HCT116 (cell line): ENCODE data around the gene SDCBP2. TPM values are rescaled to one million over a fixed set of nuclear protein-coding genes. Genes with fewer than 3 reads are reported as not detected.
A peak's percentile ranks its signal among the peaks of the same experiment; 100 is the strongest.

Experiments
- ATAC-seq: fragments of 200-7000 bp; cut with Tn5 transposase; 2 replicates; pipeline ENCODE4 v1.9.1; 2020; ENCODE audit warnings: mild to moderate bottlenecking, moderate library complexity
- BruUV-seq: library from RNA; stranded (reverse); fragments of 400-500 nt; replicated peaks from 2 replicates; lab custom pipeline; 2021; lab: Mats Ljungman, UMichigan
- CTCF ChIA-PET: fragments of 300-600 bp; sonication (Branson Sonifier 250); formaldehyde crosslinking; loops from one replicate; lab custom pipeline; 2021; ENCODE audit warnings: antibody characterized with exemption; lab: Charles Lee
- POLR2A ChIA-PET: fragments of 300-600, 350-600 bp; sonication (Branson Sonifier 250); formaldehyde crosslinking; loops from one replicate; lab custom pipeline; 2021; ENCODE audit warnings: antibody characterized with exemption; lab: Charles Lee
- RAD21 ChIA-PET, 2 experiments: fragments of 300-600 bp; sonication (Branson Sonifier 250); formaldehyde crosslinking; loops; one replicate each; lab custom pipeline; 2023; ENCODE audit warnings: low total read pairs in 2 of 2; ENCODE audit not compliant: uncharacterized antibody in 2 of 2, unreplicated experiment in 2 of 2, low non-redundant PET in 1 of 2; lab: Charles Lee
- DNase-seq: peaks from one replicate; pipeline ENCODE4 v3.0.0-alpha.2; 2010; ENCODE audit warnings: low read depth, low spot score
- H2AFZ ChIP-seq: fragments of 200-600 bp; shearing (Covaris generic), sonication (generic); 2 replicates; pipeline ENCODE4 v1.6.1; 2017; ENCODE audit warnings: low read depth, mixed run types, mixed read lengths, antibody characterized with exemption, low read length; ENCODE audit not compliant: poor library complexity, severe bottlenecking
- H3K27ac ChIP-seq: 2 replicates; pipeline ENCODE4 v1.5.1; 2012; ENCODE audit warnings: low read depth, low read length
- H3K27me3 ChIP-seq: fragments of 200-600 bp; sonication (generic); 2 replicates; pipeline ENCODE4 v1.6.1; 2016; ENCODE audit warnings: mixed run types, low read length, mixed read lengths; ENCODE audit not compliant: insufficient read depth
- H3K36me3 ChIP-seq, 2 experiments: fragments of 200-500 bp in 1 of 2; fragments of 200-600 bp in 1 of 2; sonication (Bioruptor generic) in 1 of 2; sonication (generic) in 1 of 2; 2 replicates each; pipeline versions ENCODE4 v1.5.1 to v1.6.1; 2014 to 2016; ENCODE audit warnings: low read length in 2 of 2, inconsistent platforms in 1 of 2, mixed read lengths in 1 of 2, mixed run types in 1 of 2; ENCODE audit not compliant: insufficient read depth in 2 of 2, control insufficient read depth in 1 of 2
- H3K4me1 ChIP-seq, 2 experiments: fragments of 200-600 bp in 1 of 2; sonication (generic) in 1 of 2; 2 replicates each; pipeline versions ENCODE4 v1.5.1 to v1.6.1; 2012 to 2017; ENCODE audit warnings: low read length in 2 of 2, inconsistent platforms in 1 of 2, mild to moderate bottlenecking in 1 of 2, mixed read lengths in 1 of 2, mixed run types in 1 of 2, moderate library complexity in 1 of 2; ENCODE audit not compliant: insufficient read depth in 2 of 2, control insufficient read depth in 1 of 2
- H3K4me2 ChIP-seq: fragments of 200-600 bp; sonication (generic); 2 replicates; pipeline ENCODE4 v1.6.1; 2017; ENCODE audit warnings: mixed run types, low read length, mixed read lengths
- H3K4me3 ChIP-seq, 2 experiments: fragments of 200-600 bp in 1 of 2; sonication (generic) in 1 of 2; replicated peaks in 1 of 2; 2 replicates each; pipeline ENCODE4 v1.5.1; 2011 to 2016; ENCODE audit warnings: low read length in 2 of 2, control low read depth in 1 of 2, low read depth in 1 of 2, mild to moderate bottlenecking in 1 of 2, mixed read lengths in 1 of 2, mixed run types in 1 of 2
- H3K79me2 ChIP-seq: fragments of 200-600 bp; sonication (generic); 2 replicates; pipeline ENCODE4 v1.6.1; 2017; ENCODE audit warnings: mild to moderate bottlenecking, mixed run types, low read length, moderate library complexity, mixed read lengths; ENCODE audit not compliant: insufficient read depth
- H3K9ac ChIP-seq: fragments of 200-600 bp; sonication (generic); 2 replicates; pipeline ENCODE4 v1.6.1; 2016; ENCODE audit warnings: low read length, mixed read lengths
- H3K9me2 ChIP-seq: fragments of 200-600 bp; sonication (generic), shearing (Covaris generic); 2 replicates; pipeline ENCODE4 v1.6.1; 2017; ENCODE audit warnings: mixed run types, mild to moderate bottlenecking, moderate library complexity; ENCODE audit not compliant: insufficient read depth
- H3K9me3 ChIP-seq, 2 experiments: fragments of 200-500 bp in 1 of 2; fragments of 200-600 bp in 1 of 2; sonication (Bioruptor generic) in 1 of 2; sonication (generic) in 1 of 2; 2 replicates each; pipeline ENCODE4 v1.6.1; 2014 to 2017; ENCODE audit warnings: low read length in 2 of 2, mixed read lengths in 2 of 2, inconsistent platforms in 1 of 2, low read depth in 1 of 2, mild to moderate bottlenecking in 1 of 2, mixed run types in 1 of 2, moderate library complexity in 1 of 2; ENCODE audit not compliant: control insufficient read depth in 1 of 2, insufficient read depth in 1 of 2
- H4K20me1 ChIP-seq: fragments of 200-600 bp; sonication (generic), shearing (Covaris generic); 2 replicates; pipeline ENCODE4 v1.6.1; 2017; ENCODE audit warnings: mixed run types, mild to moderate bottlenecking, moderate library complexity; ENCODE audit not compliant: insufficient read depth
- CEBPB ChIP-seq: IDR thresholded peaks from 2 replicates; pipeline ENCODE4 v1.6.1; 2012; ENCODE audit warnings: low read depth
- EGR1 ChIP-seq: IDR thresholded peaks from 2 replicates; pipeline ENCODE4 v1.6.1; 2012; ENCODE audit warnings: low read depth
- EZH2 ChIP-seq: fragments of 200-600 bp; sonication (generic); IDR thresholded peaks from 2 replicates; pipeline ENCODE4 v1.6.1; 2017; ENCODE audit warnings: antibody characterized with exemption, mixed run types
- EZH2phosphoT487 ChIP-seq: fragments of 200-600 bp; IDR thresholded peaks from 2 replicates; pipeline ENCODE4 v1.6.1; 2018; ENCODE audit warnings: antibody characterized with exemption, borderline replicate concordance
- FOSL1 ChIP-seq: IDR thresholded peaks from 2 replicates; pipeline ENCODE4 v1.6.1; 2012; ENCODE audit warnings: low read depth
- JUND ChIP-seq: IDR thresholded peaks from 2 replicates; pipeline ENCODE4 v1.6.1; 2012
- MAX ChIP-seq: IDR thresholded peaks from 2 replicates; pipeline ENCODE4 v1.6.1; 2012
- POLR2A ChIP-seq: IDR thresholded peaks from 2 replicates; pipeline ENCODE4 v1.7.0; 2011; ENCODE audit warnings: borderline replicate concordance; ENCODE audit not compliant: insufficient read depth, insufficient read length; ENCODE audit errors: extremely low read depth
- POLR2AphosphoS5 ChIP-seq: IDR thresholded peaks from 2 replicates; pipeline ENCODE4 v1.6.1; 2011; ENCODE audit warnings: mild to moderate bottlenecking, low read depth, low read length, moderate library complexity
- SIN3A ChIP-seq: IDR thresholded peaks from 2 replicates; pipeline ENCODE4 v1.6.1; 2012; ENCODE audit warnings: low read depth
- SRF ChIP-seq: IDR thresholded peaks from 2 replicates; pipeline ENCODE4 v1.6.1; 2012; ENCODE audit warnings: low read depth
- TCF7L2 ChIP-seq: IDR thresholded peaks from 2 replicates; pipeline ENCODE4 v1.7.0; 2011; ENCODE audit warnings: borderline replicate concordance, inconsistent platforms; ENCODE audit not compliant: insufficient read depth, insufficient read length; ENCODE audit errors: extremely low read depth
- ZFX ChIP-seq: fragments of 450-650 bp; IDR thresholded peaks from 2 replicates; pipeline ENCODE4 v1.6.1; 2017
- ZNF274 ChIP-seq: fragments of 200-500 bp; sonication (Bioruptor generic); IDR thresholded peaks from 2 replicates; pipeline ENCODE4 v1.6.1; 2014; ENCODE audit warnings: mild to moderate bottlenecking, low read depth, low read length, inconsistent platforms
- intact Hi-C: fragments of 100-400 bp; cut with micrococcal nuclease; formaldehyde crosslinking; loops from 2 replicates; pipeline ENCODE4 v1.10.0; 2022
- total RNA-seq: library from RNA; stranded (reverse); gene quantifications from one replicate; pipeline ENCODE4 v1.2.1, GENCODE V29; 2021; ENCODE audit not compliant: unreplicated experiment
- TF ChIP-seq, protein P1 (sequence below): IDR thresholded peaks from 2 replicates; pipeline ENCODE4 v1.6.1; 2012
- TF ChIP-seq, protein P2 (sequence below): IDR thresholded peaks from 2 replicates; pipeline ENCODE4 v1.6.1; 2011; ENCODE audit warnings: mild to moderate bottlenecking, low read length, moderate library complexity; ENCODE audit not compliant: insufficient replicate concordance; ENCODE audit errors: extremely low read depth

SDCBP2 gene
- total RNA-seq, 1 experiment from 2014 or later = 3.4 TPM

DNA sequence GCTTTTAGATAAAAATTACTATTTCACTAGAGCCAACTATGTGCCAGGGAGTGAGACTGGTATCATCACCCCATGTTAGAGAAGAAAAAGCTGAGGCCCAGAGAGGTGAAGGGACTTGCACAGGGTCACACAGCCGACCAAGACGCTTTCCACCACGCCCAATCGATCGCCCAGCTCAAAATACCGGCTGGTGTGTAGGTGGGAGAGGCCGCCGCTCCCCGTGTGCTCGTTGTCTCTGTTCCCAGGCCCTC lies 63.1 kb downstream of the SDCBP2 start:
- no TSS peak for BruUV-seq
- no peak for DNase-seq
- ChIA-PET POLR2A (interaction anchor here (0.6 to 1.4 kb wide), 4 partner anchors 9 to 46 kb away, joined by 3 to 5 read pairs (median 3); no protein-coding TSS in a partner anchor), RAD21 (interaction anchor here in 1 of 2 experiments (0.6 kb wide), 1 partner anchor 24 kb away, joined by 3 read pairs; no protein-coding TSS in a partner anchor), CTCF (no interaction called here)
- H3K36me3 ChIP-seq = no peaks in the 10 kb centered on the region
- H3K4me1 ChIP-seq = peaks cover 6 to 21% of the 10 kb centered on the region in 2 experiments; a peak in 3 of 4 replicates
- no peaks in the 10 kb centered on the region; the same call in 1 of the 2 replicates for H3K9me2 ChIP-seq
- H3K4me3 ChIP-seq = peak overlapping the region; percentile 57 to 70
- no peak for ATAC-seq
- no peaks in the 10 kb centered on the region for H3K27me3 ChIP-seq
- peak overlapping the region; percentile 31; the same call in 1 of the 2 replicates for H3K27ac ChIP-seq
- H3K9me3 ChIP-seq = no peaks in the 10 kb centered on the region
- H4K20me1 ChIP-seq = no peaks in the 10 kb centered on the region
- peak overlapping the region; percentile 39 for H3K9ac ChIP-seq
- H3K79me2 ChIP-seq = no peaks in the 10 kb centered on the region
- TF ChIP-seq POLR2AphosphoS5 (0 out of 2 replicates have a peak, but pooled peaks have one; percentile 26), EGR1 (no peak), MAX (peak; percentile 70)
- TF ChIP-seq, all 23 proteins: peak for 2
- intact Hi-C loops = no loop called here
- peak overlapping the region; percentile 44 for H2AFZ ChIP-seq
- peak overlapping the region; percentile 75 for H3K4me2 ChIP-seq

DNA sequence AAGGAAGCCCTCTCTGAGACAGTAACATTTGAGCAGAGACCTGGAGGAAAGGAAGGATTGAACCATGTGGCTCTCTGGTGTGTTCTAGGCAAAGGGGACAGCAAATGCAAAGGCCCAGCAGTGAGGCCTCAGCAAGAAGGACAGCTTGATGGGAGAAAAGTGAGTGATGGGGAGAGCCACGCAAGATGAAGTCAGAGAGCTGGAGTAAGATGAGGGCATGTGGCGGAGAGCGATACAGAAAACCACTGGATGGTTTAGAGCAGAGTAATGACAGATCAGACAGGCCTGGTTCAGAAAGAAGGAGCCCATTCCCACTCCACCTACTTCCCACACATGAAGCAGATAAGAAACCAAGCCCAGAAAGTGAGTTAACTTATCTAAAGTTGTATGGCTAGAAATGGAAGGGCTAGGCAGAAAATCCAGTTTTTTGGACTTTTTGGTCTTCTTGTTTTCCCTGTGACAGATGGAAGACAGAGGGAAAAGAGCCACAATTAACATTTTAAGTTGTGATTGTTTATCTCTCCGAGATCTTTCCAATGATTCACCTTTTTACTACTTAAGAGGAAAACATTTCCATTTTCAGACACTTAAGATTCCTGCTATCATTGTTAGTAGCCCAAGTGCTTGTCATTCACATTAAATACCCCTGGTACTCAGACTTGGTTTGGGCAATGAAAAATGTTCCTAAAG lies 63.6 kb downstream of the SDCBP2 start:
- Histone ChIP-seq H3K4me1 (peaks cover 6 to 21% of the 10 kb centered on the region in 2 experiments; a peak in 3 of 4 replicates), H3K27ac (peak overlapping the region; percentile 31; the same call in 1 of the 2 replicates), H2AFZ (peak overlapping the region; percentile 44), H3K4me2 (peak overlapping the region; percentile 75), H3K9ac (peak overlapping the region; percentile 39), H4K20me1 (no peaks in the 10 kb centered on the region), H3K9me3 (no peaks in the 10 kb centered on the region), H3K9me2 (no peaks in the 10 kb centered on the region; the same call in 1 of the 2 replicates), H3K79me2 (no peaks in the 10 kb centered on the region), H3K27me3 (no peaks in the 10 kb centered on the region), H3K4me3 (peak overlapping the region; percentile 57 to 70), H3K36me3 (no peaks in the 10 kb centered on the region)
- ATAC-seq (no peak), DNase-seq (no peak)
- ChIA-PET RAD21 (interaction anchor here in 1 of 2 experiments (0.6 kb wide), 1 partner anchor 24 kb away, joined by 3 read pairs; no protein-coding TSS in a partner anchor), CTCF (no interaction called here), POLR2A (interaction anchor here (0.6 to 1.4 kb wide), 3 partner anchors 9 to 47 kb away, joined by 3 to 5 read pairs (median 3); no protein-coding TSS in a partner anchor)
- TSS peak; percentile 40 for BruUV-seq
- intact Hi-C loops = no loop called here
- TF ChIP-seq SIN3A (no peak), SRF (no peak), POLR2A (no peak), JUND (no peak), MAX (no peak), CEBPB (no peak), FOSL1 (no peak), EZH2 (no peak), POLR2AphosphoS5 (no peak), ZFX (no peak), TCF7L2 (no peak), ZNF274 (no peak), EZH2phosphoT487 (no peak)
- TF ChIP-seq, protein P1, sequence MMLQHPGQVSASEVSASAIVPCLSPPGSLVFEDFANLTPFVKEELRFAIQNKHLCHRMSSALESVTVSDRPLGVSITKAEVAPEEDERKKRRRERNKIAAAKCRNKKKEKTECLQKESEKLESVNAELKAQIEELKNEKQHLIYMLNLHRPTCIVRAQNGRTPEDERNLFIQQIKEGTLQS = no peak
- TF ChIP-seq, protein P2, sequence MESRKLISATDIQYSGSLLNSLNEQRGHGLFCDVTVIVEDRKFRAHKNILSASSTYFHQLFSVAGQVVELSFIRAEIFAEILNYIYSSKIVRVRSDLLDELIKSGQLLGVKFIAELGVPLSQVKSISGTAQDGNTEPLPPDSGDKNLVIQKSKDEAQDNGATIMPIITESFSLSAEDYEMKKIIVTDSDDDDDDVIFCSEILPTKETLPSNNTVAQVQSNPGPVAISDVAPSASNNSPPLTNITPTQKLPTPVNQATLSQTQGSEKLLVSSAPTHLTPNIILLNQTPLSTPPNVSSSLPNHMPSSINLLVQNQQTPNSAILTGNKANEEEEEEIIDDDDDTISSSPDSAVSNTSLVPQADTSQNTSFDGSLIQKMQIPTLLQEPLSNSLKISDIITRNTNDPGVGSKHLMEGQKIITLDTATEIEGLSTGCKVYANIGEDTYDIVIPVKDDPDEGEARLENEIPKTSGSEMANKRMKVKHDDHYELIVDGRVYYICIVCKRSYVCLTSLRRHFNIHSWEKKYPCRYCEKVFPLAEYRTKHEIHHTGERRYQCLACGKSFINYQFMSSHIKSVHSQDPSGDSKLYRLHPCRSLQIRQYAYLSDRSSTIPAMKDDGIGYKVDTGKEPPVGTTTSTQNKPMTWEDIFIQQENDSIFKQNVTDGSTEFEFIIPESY = no peak
